Stimulated activated CD8-positive, alpha-beta memory T cell treated with anti-CD3 and anti-CD28 coated beads, Interleukin-7, amount 100 ng/mL, for 24 hours (primary cell): ENCODE measurements around the gene THUMPD1.
"Not testable (repeated sequence)": the region's sequence is repeated elsewhere in the genome, so short reads cannot be mapped to it uniquely, and the experiment has no call there.

Experiments
- DNase-seq: peaks from one replicate; pipeline ENCODE4 v3.0.0-alpha.2; 2020; ENCODE audit warnings: low read depth

Gene THUMPD1

GRCh38 chr16:20694096-20694495 is 47.5 kb downstream of the THUMPD1 start:
- DNase-seq, result not testable (repeated sequence)

- no peak for DNase-seq
Observed at GRCh38 chr16:20689668-20690067, 52.0 kb downstream of the THUMPD1 start.

GRCh38 chr16:20683812-20684211 is 57.8 kb downstream of the THUMPD1 start:
- no peak for DNase-seq
